ENCODE results near the gene KIF5A.

Gene KIF5A

GRCh38 chr12:57600395-57600794 lies 50.6 kb downstream of the KIF5A start:
- TF ChIP-seq BACH2 (CRISPR knock-in tag; IDR thresholded peaks at IDR 0.05; ENCODE audit: borderline replicate concordance) (no peak), ISL1 (CRISPR knock-in tag; IDR thresholded peaks at IDR 0.05) (no peak), TSHZ2 (CRISPR knock-in tag; IDR thresholded peaks at IDR 0.05) (no peak), CSDC2 (CRISPR knock-in tag; IDR thresholded peaks at IDR 0.05) (no peak), ZNF565 (CRISPR knock-in tag; conservative IDR thresholded peaks at IDR 0.05; ENCODE audit: low read depth) (no peak), ZFP30 (CRISPR knock-in tag; IDR thresholded peaks at IDR 0.05) (no peak), ZNF8 (CRISPR knock-in tag; IDR thresholded peaks at IDR 0.05) (no peak)
- no peak for ATAC-seq

- ATAC-seq: no peak
- no peak for TF ChIP-seq BACH2 (CRISPR knock-in tag; IDR thresholded peaks at IDR 0.05; ENCODE audit: borderline replicate concordance)
- no peak for TF ChIP-seq GLIS3 (CRISPR knock-in tag; IDR thresholded peaks at IDR 0.05)
- TF ChIP-seq CSRNP3 (CRISPR knock-in tag; IDR thresholded peaks at IDR 0.05): no peak
- no peak for TF ChIP-seq SNAI2 (CRISPR knock-in tag; IDR thresholded peaks at IDR 0.05)
Measured at GRCh38 chr12:57602544-57602943, 52.7 kb downstream of the KIF5A start.

- ATAC-seq: no peak
- TF ChIP-seq BACH2 (CRISPR knock-in tag; IDR thresholded peaks at IDR 0.05; ENCODE audit: borderline replicate concordance): no peak
- TF ChIP-seq TCF4 (CRISPR knock-in tag; IDR thresholded peaks at IDR 0.05; ENCODE audit: borderline replicate concordance): no peak
- no peak for TF ChIP-seq CSRNP3 (CRISPR knock-in tag; IDR thresholded peaks at IDR 0.05)
- TF ChIP-seq GLIS3 (CRISPR knock-in tag; IDR thresholded peaks at IDR 0.05): no peak
- TF ChIP-seq ZNF70 (CRISPR knock-in tag; IDR thresholded peaks at IDR 0.05): no peak
- no peak for TF ChIP-seq TOX (CRISPR knock-in tag; IDR thresholded peaks at IDR 0.05; ENCODE audit: borderline replicate concordance)
- TF ChIP-seq CSDC2 (CRISPR knock-in tag; IDR thresholded peaks at IDR 0.05): no peak
- TF ChIP-seq TSHZ2 (CRISPR knock-in tag; IDR thresholded peaks at IDR 0.05): no peak
- TF ChIP-seq PATZ1 (CRISPR knock-in tag; IDR thresholded peaks at IDR 0.05; ENCODE audit: borderline replicate concordance): no peak
- no peak for TF ChIP-seq ZC3H10 (CRISPR knock-in tag; IDR thresholded peaks at IDR 0.05)
- TF ChIP-seq RARB (CRISPR knock-in tag; IDR thresholded peaks at IDR 0.05): no peak
- TF ChIP-seq ZNF565 (CRISPR knock-in tag; conservative IDR thresholded peaks at IDR 0.05; ENCODE audit: low read depth): no peak
- no peak for TF ChIP-seq ISL1 (CRISPR knock-in tag; IDR thresholded peaks at IDR 0.05)
- TF ChIP-seq CREB5 (CRISPR knock-in tag; IDR thresholded peaks at IDR 0.05; ENCODE audit: low read depth): no peak
- TF ChIP-seq ZNF8 (CRISPR knock-in tag; IDR thresholded peaks at IDR 0.05): no peak
- no peak for TF ChIP-seq ARNTL (CRISPR knock-in tag; IDR thresholded peaks at IDR 0.05; ENCODE audit: borderline replicate concordance, low read depth)
- TF ChIP-seq ZFP30 (CRISPR knock-in tag; IDR thresholded peaks at IDR 0.05): no peak
- TF ChIP-seq OSR1 (CRISPR knock-in tag; IDR thresholded peaks at IDR 0.05): no peak
- TF ChIP-seq POU6F1 (CRISPR knock-in tag; IDR thresholded peaks at IDR 0.05; ENCODE audit: borderline replicate concordance, low read depth): no peak
- no peak for TF ChIP-seq SNAI2 (CRISPR knock-in tag; IDR thresholded peaks at IDR 0.05)
Measured at GRCh38 chr12:57603324-57603723, 53.5 kb downstream of the KIF5A start.

All from SK-N-SH treated with all-trans-retinoic acid at 6 μM for 48 hours (cell line).